Measurements from ENCODE around the gene PRR36. TPM values are rescaled to one million over a fixed set of nuclear protein-coding genes. Genes with fewer than 3 reads are reported as not detected.

PRR36 gene
- total and polyA plus RNA-seq, 10 donors, result 0.02 to 0.43 (median 0.09) TPM; not detected in 3

- no peak for TF ChIP-seq CTCF (IDR thresholded peaks at IDR 0.05 in 8 of 11, conservative IDR thresholded peaks at IDR 0.05 in 3 of 11)
- no peak for TF ChIP-seq POLR2A (IDR thresholded peaks at IDR 0.05)
- TF ChIP-seq POLR2AphosphoS5 (IDR thresholded peaks at IDR 0.05), result no peak
- intact Hi-C loops (cut with DNase I; ENCODE audit: low total_unique reads), result no loop called here
- Histone ChIP-seq H3K4me3 (no peak overlapping the region), H3K36me3 (peaks cover 0 to 52% (median 0%) of the 10 kb centered on the region in 6 donors), H3K27ac (no peak overlapping the region), H3K27me3 (replicated peaks in 1 of 7) (peaks cover 2 to 72% (median 35%) of the 10 kb centered on the region in 7 donors), H3K4me1 (peaks cover 14 to 32% (median 25%) of the 10 kb centered on the region in 6 donors), H3K9me3 (no peaks in the 10 kb centered on the region)
- DNase-seq, result no peak
- WGBS, 5 donors, result 76 to 89% (median 84%) methylated on average over 4 to 8 of the region's 8 CpGs
Observed at GRCh38 chr19:7857727-7858108, 16.5 kb downstream of the PRR36 start.

- intact Hi-C loops (cut with DNase I; ENCODE audit: low total_unique reads), result no loop called here
- peaks cover 0 to 52% (median 0%) of the 10 kb centered on the region in 6 donors for H3K36me3 ChIP-seq
- TF ChIP-seq POLR2A (IDR thresholded peaks at IDR 0.05), result no peak
- no peak for TF ChIP-seq POLR2AphosphoS5 (IDR thresholded peaks at IDR 0.05)
- TF ChIP-seq CTCF (IDR thresholded peaks at IDR 0.05 in 8 of 11, conservative IDR thresholded peaks at IDR 0.05 in 3 of 11), result no peak
- H3K27ac ChIP-seq, result no peak overlapping the region
- peaks cover 2 to 64% (median 28%) of the 10 kb centered on the region in 7 donors for H3K27me3 ChIP-seq (replicated peaks in 1 of 7)
- no peak overlapping the region for H3K4me3 ChIP-seq
- H3K4me1 ChIP-seq, result peaks cover 12 to 26% (median 18%) of the 10 kb centered on the region in 6 donors
- 82 to 91% (median 87%) methylated on average over 38 of the region's 38 CpGs for WGBS, 5 donors
- no peaks in the 10 kb centered on the region for H3K9me3 ChIP-seq
- DNase-seq, result no peak
Observed at GRCh38 chr19:7856679-7857663, 17.2 kb downstream of the PRR36 start.

DNA sequence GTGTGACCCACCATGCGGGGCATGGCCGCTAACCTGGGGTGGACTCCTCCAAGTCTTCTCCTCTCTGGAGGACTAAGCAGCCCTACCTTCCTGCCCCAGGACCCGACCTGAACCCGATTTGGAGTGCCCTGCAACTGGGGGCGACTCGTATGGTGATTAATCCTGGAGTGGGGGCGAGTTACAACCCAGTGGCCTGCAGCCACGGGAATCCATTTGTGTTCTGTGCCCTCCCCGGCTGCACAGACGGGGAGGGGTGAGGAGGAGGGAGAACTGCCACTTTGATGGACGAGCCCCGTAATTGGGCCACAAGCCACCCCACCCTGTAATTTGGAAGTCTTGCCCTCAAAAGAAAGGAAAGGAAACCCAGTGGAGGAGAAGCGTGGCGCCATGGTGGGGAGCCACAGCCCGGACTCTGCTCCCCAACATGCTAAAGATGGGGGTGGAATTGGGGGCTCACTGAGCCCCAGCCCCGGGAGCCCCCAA is 18.0 kb downstream of the PRR36 start:
- Histone ChIP-seq H3K4me1 (peaks cover 5 to 18% (median 11%) of the 10 kb centered on the region in 6 donors), H3K4me3 (no peak overlapping the region), H3K27ac (no peak overlapping the region), H3K27me3 (replicated peaks in 1 of 7) (peaks cover 0 to 56% (median 20%) of the 10 kb centered on the region in 7 donors), H3K36me3 (peaks cover 0 to 56% (median 0%) of the 10 kb centered on the region in 6 donors), H3K9me3 (no peaks in the 10 kb centered on the region)
- TF ChIP-seq POLR2A (IDR thresholded peaks at IDR 0.05), result no peak
- TF ChIP-seq POLR2AphosphoS5 (IDR thresholded peaks at IDR 0.05), result no peak
- TF ChIP-seq CTCF (IDR thresholded peaks at IDR 0.05 in 8 of 11, conservative IDR thresholded peaks at IDR 0.05 in 3 of 11), result no peak
- WGBS, 5 donors, result 84 to 92% (median 89%) methylated on average over 11 to 16 of the region's 16 CpGs
- DNase-seq, result no peak
- intact Hi-C loops (cut with DNase I; ENCODE audit: low total_unique reads), result no loop called here
